Inflammatory macrophage treated with lipopolysaccharide for 4 hours (primary cell): ENCODE data around the gene GPR135.
A peak's percentile ranks its signal among the peaks of the same experiment; 100 is the strongest.

Source experiments
- DNase-seq: peaks from one replicate; pipeline ENCODE4 v3.0.0-alpha.2; 2020

Gene GPR135, protein sequence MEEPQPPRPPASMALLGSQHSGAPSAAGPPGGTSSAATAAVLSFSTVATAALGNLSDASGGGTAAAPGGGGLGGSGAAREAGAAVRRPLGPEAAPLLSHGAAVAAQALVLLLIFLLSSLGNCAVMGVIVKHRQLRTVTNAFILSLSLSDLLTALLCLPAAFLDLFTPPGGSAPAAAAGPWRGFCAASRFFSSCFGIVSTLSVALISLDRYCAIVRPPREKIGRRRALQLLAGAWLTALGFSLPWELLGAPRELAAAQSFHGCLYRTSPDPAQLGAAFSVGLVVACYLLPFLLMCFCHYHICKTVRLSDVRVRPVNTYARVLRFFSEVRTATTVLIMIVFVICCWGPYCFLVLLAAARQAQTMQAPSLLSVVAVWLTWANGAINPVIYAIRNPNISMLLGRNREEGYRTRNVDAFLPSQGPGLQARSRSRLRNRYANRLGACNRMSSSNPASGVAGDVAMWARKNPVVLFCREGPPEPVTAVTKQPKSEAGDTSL

DNA sequence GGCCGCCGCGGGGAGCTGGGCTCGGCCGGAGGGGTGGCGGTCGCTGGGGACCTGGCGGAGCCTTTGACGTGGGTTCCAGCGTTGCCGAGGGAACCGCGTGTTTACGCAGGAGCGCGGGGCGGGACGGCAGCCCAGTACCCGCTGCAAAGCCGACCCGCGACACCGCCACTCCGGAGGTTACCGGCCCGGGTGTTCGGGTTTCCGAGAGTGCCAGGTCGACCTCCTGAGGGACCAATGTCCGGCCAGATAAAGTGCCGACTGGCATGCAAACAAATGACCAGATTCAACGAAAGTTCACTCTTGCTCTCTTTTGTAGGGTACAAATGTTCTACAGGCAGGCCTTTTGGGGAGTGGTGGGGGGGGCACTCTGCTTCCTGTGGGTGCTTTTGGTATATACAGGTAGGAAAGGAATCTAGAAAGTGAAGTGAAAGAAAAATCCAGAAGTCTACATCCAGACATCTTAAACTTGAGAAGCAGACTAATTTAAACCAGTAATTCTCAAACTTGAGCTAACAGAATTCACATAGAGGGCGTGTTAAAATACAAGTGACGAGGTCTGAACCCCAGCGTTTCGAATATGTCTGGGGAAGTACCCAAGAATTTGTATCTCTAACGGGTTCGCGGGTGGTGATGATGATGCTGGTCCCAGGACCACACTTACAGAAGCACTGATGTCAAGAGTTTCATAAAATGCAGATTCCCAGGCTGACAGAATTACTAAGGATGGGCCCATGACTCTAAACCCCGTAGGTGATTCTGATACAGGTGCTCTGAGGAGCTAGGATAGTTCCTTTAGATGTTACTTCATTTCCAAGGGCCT, at the start of gene GPR135:
Gene GPR135 (minus strand): TSS at position 65 of the 820 bp plus-strand sequence. CDS start 154 bp downstream, outside the sequence.
- no peak for DNase-seq

DNA sequence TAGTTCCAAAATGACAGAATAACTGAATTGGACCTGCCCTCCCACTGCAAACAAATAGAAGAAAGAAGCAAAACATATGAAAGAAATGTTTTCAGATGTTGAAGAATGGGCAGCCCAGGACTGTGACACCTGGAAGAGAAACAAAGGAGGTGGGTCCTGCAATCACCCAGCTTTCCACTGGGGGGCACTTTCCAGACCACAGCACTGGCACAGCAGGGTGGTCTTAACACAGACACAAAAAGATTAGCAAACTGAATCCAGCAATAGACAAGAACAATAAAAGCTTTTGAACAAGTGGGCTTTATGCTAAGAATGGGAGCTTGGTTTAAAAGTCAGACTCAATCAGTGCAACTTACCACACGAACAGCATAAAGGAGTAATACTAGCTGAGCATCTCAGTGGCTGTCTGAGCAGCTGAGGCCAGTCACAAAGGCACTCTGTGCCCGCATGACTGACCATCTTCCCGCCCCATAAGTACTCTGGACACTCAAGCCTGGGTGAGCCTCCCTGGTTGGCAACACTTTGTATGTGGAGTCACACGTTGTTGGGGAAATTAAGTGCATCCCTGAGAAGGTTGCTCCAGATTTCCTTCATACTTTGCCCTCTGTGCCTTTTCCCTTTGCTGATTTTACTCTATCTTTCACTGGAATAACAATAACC, 46.9 kb upstream of the GPR135 start:
- DNase-seq, result no peak

DNA sequence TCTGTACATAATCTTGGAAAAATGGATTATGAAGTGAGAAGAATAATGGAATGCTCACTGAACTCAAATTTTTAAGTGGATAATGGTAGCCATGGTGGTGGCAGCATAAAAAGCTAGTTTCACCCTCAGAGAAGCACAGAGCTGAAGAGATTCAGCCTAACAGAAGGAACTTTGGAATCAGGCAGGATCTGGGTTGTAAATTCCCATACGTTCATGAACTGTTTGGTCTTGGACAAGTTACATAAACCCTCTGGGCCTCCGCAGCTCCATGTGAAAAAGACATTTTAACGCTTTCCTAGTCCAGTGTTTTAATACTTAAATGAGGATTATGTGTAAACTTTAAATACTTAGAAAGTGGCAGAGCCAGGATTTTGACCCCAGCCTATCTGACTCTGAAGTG, 45.8 kb upstream of the GPR135 start:
- DNase-seq, result no peak

DNA sequence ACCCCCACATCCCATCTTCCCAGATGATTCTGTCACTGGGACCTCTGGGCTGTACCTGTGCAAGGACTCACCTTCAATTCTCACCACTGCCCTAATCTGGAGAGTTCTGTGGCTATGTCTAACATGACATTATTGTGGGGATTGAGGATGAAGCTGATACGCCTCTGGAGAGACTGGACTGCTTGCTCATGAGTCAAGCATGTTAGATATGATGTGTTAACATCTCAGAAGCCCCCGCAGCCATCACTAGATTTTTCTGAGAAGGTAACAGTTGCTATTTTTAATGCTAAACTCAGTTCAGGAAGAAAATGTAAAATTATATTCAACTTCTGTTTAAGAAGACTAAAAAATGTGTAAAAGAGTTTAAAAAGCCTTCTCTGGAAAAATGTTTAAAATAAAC, 44.8 kb upstream of the GPR135 start:
- DNase-seq, result no peak

DNA sequence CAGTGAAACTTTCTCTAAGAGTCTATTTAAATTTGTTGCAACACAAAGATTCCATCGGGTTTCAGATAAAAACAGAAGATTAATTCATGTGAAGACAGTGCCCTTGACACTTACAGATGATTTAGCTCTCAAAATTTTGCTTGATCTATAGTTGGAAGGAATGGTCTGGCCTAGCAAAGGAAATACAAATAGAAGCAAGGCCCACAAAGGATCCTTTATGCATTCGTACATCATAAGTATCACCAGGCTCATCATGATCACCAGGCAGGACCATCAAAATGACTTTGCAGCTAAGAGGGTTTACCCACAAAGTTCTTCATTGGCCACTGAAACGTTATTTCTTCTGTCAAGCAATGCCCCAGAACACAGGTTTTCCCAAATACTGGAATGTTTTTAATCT, 43.9 kb upstream of the GPR135 start:
- no peak for DNase-seq

DNA sequence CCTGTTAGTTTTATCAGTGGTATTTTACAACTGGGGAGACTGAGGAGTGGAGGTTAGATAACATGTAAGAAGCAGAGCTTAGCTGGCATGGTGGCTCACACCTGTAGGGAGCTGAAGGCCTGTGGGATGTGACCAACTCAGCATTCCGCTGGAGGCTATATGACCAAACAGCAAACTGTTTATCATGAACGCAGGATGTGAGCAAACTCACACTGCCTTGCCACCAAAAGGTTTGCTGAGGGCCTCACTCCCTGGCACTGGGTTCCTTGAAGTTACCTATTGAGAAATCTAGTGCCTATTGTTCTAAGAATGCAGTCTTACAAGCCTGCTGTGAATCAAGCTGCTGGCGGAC, 42.5 kb upstream of the GPR135 start:
- no peak for DNase-seq

DNA sequence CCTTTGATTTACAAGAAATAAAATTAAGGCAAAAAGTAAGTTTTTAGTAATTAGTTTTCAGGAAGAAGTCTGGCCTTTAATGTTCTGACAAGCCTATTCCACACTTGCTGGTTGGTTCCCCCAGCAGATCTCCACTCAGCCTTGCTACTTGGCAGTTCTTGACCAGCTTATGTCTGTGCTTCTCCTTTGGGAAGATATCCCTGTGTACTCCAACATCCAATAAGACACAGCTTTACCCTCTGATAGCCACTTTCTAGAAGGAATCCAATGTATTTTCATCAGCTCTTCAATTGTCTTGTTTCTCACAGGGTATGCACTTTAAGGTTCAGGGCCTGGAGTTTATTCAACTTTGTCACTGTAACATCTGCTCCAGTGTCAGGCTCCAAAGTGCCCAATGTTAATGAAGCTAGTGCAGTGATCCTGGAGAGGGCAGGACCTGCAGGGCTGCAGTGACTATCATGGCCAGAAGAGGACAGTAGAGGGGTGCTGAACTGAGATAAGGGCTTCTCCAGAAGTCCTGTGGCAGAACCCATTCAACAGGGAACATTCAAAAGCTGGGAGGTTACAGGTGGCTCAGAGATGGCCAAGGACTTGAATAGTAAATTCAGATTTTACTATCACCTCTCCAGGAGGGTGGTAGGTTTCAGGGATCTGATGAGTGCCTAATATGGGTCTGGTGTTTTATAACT, 42.0 kb upstream of the GPR135 start:
- DNase-seq, result peak; percentile 33

DNA sequence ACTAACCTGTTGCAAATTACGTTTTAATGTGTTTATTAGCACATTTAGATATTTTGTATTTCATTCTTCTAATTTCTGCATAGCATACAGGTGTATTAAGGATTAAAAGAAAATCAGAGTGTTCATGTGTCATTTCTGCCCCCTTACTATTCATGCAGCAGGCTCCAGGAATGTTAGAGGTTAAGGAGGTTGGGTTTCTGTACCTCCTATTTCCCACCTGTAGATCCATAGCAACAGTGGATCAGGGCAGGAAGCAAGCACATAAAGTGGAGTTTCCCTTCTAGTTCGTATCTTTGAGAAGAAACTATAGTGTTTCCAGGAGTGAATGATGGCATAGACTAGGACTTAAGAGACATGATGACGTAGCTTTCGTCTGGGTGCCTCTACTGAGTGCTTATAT, 38.1 kb upstream of the GPR135 start:
- DNase-seq, result no peak

DNA sequence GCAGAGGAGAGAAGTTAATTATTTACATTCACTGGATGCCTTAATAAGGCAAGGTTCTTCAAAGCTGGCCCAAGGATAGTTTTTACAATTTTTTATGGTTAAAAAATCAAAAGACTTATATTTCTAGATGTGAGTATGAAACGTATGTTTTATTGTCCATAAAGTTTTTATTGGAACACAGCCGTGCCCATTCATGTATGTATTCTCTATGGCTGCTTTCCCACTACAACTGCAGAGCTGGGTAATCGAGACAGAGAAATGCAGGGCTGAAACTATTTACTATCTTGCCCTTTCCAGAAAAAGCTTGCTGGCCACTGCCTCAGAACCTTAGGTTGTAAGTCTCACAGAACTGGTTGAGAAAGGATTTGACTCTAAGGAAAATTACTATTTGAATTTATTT, 35.6 kb upstream of the GPR135 start:
- no peak for DNase-seq

DNA sequence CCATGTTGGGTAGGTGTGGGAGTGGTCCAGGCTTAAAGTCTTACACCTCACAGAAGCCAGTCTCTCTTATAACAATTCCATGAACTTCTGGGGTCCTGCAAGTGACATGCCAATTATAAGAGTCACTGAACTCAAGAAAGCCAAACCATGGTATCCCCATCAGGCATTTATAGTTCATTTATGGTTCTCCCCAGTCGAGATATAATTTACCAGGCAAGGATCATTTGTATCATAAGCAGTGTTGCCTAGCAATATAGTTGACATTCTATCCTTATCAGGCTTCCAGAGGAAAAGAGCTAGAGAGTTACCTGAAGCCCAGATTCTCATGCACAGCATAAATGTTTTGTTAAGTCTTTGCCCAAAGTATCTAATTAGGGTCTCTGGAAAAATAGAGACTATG, 27.2 kb upstream of the GPR135 start:
- DNase-seq, result no peak

DNA sequence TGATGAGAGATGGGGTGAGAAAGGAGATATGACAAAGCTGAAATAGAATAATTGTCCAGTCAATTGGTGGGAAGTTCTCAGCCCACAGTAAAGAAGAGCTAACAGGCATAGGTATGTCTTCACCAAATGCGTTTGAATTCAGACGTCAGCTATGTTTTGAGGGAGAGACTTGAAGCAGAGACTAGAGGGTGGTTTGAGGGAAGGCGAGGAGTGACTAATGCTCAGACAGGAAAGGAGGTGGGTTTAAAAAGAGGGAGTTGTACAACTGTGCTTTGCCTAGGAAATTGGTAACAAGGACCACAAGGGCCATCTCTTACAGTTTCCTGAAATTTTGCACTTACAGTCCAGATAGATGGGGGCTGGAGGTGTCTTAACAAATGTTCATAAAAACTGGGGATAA, 25.6 kb upstream of the GPR135 start:
- DNase-seq, result no peak

DNA sequence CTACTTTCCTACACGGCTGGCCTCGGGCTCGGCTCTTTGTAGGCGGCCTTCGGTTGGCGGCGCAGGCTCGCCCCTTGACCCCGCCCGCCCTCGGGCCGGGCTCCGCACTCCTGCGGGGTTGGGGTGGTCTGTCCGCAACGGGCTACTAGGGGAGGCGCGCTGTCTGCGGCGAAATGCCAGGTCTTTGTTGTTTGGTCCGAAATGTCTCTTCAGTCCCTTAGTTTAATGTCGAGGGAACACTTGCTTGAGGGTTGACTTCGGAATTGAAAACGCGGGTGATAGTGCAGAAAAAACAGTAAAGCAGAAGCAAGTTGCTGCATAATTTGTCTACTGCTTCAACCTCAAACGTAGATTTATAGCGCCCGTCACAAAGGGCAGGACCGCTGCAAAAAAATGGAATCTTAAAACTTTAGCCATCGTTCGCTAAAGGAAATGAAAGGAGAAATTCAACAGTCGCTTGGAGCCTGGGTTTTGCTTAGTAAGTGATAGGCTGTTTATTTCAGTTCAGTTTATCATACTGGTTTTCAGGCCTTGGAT, 19.5 kb upstream of the GPR135 start:
- DNase-seq, result peak; percentile 37

DNA sequence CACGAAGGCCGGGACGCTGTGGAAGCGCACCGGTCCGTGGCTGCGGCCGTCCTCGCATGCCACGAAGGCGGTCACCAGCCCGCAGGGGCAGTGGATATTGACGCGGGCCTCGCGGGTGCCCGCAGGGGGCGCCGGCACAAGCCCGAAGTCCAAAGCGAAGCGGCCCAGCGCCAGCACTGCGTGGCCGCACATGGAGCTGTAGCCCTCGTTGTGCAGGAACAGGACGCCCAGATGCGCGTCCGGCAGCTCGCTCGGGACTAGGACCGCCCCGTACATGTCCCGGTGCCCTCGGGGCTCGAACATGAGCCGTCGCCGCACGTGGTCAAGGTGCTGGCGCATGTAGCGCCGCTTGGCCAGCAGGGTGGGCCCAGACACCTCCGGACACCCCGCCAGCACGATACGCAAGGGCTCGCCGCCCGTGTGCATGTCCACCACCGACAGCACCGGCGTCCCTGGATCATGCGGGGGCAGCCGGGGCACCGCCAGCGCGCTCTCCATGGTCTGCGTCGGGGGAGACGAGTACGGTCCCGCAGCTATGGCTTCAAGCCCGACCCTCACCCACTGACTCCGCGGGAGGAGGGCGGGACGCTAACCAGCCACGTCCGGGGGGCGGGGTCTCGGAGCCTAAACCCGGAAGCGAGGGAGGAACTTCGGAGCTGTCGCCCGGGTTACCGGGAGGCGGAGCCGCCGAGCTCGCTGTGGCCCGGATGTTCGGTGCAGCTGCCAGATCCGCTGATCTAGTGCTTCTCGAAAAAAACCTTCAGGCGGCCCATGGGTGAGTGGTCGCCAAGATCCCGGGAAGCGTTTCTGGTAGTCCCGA, 18.8 kb upstream of the GPR135 start, which contains the start of the genes JKAMP and L3HYPDH:
Gene JKAMP (plus strand): TSS at position 699 of the 820 bp plus-strand sequence. CDS start 73 bp downstream, at position 772.
Gene L3HYPDH (minus strand): TSS at position 590 of the 820 bp plus-strand sequence. CDS start 92 bp downstream, at position 498.
- DNase-seq, result peak; percentile 98

DNA sequence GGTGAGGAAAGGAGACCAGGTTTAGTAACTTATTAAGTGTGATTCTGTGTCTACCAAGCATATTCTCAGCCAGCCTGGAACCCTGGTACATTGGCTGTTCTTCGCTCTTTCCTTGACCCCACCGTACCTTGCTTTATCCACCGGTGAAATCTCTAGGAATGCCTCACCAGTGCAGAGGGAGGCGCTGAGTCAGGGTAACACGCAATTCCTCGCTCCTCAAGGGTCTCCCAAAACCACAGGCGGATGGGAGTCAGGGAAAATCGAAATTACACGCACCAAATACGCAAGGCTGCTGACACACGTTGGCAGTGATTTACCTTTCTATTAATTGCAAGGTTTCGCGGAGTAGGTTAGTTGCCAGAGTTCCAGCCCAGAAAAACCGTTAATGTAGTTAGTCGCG, 18.2 kb upstream of the GPR135 start:
- no peak for DNase-seq

DNA sequence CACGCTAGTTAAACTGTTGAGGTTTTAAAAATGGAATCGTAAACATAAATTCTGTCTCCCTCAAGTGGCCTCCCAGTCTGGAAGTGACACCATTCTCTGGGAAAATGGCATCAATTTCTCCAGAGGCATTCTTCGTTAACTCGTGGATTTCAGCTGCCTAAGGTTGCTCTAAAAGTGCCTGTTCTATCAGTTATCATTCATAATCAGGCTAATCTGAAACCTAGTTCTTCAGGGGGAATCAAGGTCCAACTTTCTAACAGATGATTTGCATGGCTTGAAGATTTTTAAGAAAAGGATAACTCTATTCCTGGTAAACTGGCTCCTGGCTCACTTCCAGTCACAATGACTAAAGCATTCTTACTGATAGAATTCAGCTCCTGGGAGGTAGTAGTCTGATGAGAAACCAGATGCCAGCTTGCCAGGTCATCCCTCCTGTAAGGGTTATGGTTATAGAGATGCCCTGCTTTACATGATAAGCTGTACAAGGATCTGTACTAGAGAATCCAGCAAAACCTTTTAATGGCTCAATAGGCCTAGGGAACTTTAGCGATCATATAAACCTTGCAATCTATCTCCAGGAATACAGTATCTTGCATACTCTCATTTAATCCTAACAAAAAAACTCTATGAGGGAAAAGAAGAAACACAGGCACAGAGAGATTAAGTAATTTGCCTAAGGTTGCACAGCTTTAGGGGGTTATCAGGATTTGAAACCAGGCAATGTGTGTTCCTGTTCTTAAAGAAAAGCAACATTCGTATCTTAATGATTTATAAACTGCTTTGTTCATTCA, 17.6 kb upstream of the GPR135 start:
- peak; percentile 19 for DNase-seq

DNA sequence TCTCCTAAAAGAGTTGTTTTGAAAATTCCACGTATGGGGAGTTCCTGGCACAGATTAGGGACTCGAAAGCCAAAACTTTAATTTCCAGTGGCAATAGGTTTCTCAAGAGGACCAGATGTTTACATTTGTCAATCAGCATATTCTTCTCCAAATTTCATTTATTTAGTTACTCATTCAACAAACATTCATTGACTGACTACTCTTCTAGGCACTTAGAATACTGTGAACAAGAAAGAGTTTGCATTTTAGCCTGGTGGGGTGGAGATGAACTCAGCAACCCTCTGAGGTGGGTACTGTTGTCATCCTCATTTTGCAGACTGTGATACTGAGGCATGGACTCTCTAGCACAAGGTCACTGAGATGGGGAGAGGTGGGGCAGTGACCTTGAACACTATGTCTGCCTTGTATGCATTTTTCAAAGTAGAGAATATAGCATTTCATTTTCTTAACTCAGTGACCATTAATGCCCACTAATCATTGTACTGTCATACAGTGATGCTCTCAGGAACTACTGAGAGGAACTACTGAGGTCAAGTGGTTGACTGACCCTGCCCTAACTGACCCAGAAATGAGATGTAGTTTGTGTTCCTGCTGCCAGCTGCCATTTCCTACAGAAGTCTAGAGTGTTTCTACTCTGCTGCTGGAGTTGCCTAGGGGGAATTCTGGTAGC, 16.8 kb upstream of the GPR135 start:
- peak; percentile 24 for DNase-seq

DNA sequence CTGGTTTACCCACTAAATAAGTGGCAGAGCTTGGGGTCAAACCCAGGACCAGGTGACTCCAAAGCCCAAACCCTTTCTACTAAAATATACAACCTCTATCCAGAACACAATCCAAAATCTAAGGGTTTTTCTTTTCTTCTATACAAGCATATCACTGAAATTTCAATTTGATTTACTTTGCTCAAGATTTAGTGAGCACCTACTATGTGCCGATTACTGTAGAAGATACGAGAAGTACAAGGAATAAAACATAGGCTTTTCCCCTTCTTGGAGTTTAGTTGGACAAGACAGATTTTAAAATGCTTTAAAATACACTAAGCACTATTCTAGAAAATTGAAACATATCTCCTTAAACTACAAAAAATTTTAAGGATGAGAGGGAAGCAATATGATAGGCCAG, 16.2 kb upstream of the GPR135 start:
- no peak for DNase-seq

DNA sequence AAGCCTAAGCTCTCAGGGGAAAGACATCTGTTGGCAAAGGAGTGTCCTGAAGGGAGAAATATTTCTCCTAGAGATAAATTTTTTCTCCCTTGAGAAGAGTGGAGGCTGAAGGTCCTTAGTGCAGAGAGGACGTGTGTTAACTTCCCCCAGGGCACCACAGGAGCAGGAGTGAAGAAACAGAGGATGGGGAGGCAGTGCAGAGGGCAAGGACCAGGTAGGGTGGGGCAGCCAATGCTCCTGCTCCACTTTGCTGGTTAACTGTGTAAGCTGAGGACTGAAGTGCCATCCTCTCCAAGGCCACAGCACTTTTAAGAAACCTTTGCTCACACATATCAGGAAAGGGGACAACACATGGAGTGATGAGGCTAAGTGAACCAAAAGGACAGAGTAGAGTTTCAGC, 15.0 kb upstream of the GPR135 start:
- DNase-seq, result no peak

DNA sequence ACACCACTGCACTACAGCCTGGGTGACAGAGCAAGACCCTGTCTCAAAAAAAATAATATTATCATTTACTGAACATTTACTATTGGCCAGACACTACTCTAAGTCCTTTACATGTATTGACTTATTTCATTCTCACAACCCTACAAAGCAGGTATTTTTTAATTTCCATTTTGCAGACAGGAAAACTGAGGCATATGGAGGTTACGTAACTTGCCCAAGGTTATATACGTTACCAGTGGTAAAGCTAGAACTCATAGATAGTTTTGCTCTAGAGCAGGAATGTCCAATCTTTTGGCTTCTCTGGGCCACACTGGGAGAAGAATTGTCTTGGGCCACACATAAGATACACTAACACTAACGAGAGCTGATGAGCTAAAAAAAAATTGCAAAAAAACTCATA, 13.4 kb upstream of the GPR135 start:
- no peak for DNase-seq

DNA sequence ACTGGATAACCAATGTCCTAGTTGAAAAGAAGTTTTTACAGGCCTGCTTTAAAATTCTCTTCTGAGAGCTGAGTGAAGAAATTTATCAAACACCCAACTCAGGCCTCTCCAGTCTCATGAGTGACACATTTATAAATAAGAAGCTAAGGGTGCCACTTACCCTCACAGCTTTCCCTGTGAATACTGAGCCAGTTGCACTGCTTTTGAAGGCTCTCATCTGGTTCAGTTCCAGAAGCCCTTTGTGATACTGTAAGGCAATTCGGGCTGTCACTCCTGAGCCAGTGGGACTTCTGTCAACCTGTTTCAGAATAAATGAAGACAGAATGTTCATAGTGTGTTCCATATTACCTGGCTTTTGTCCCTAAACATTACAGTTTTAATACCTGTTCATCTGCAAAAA, 10.5 kb upstream of the GPR135 start:
- DNase-seq, result no peak
